Activated CD4-positive, CD25-positive, alpha-beta regulatory T cell treated with anti-CD3 and anti-CD28 coated beads, Interleukin-2, amount 50 U/mL, for 16 hours (primary cell): ENCODE data around the gene USH1C.

Source experiments
- DNase-seq: peaks from one replicate; pipeline ENCODE4 v3.0.0-alpha.2; 2020; ENCODE audit warnings: low read depth, low spot score

USH1C gene

DNA sequence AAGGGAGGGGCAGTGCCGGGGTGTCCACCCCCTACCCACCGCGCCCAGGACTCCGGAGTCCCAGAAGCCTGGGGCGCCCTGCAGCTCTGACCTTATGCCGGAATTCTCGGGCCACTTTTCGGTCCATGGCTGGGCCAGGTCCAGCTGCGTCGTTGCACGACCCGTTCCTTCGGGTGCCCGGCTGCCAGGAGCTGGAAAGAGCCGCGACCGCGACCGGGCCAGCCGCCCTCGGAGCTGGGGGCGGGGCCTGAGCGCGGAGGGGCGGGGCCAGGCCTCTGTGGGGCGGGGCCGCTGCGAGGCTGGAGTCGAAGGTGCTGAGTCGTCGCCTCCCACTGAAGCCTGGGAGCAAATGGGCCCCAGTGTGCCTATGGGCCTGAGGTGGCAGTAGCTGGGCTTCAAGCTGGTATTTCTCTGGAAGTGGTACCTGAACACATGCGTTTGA lies at the start of gene USH1C:
Gene USH1C, minus strand, starts transcription at position 236 of the 442 bp plus-strand sequence. Its CDS starts 109 bp downstream, at position 127.
- no peak for DNase-seq

DNA sequence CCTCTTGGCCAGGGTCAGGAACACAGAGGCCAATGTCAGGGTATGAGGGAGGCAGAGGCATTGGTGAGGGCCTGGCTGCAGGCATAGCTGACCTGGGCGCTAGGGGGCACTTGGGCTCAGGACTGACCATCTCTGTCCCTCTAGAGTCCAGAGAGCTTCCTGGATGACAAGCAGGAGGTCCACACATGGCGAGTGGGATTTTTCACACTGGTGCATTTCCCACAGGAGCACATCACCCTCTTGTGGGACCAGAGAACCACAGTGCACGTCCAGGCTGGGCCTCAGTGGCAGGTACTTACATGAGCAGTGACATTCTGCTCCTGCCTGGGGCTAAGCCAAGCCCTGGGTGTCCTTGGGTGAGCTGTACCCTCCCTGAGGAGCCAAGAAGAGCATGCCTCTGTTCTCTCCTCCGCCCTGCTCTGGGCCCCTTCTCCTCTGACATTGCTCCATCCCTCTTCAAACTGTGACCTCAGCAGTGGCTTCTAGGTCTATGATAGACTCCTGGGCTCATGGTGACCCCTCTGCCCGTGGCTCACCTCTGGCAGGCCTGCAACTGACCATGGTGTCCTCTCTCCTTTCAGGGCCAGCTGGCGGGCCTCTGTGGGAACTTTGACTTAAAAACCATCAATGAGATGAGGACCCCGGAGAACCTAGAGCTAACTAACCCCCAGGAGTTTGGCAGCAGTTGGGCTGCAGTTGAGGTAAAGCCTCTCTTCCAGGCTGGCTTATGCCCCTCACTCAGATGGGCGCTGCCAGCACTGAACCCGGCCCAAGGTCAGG lies 49.4 kb upstream of the USH1C start:
- DNase-seq, result no peak

DNA sequence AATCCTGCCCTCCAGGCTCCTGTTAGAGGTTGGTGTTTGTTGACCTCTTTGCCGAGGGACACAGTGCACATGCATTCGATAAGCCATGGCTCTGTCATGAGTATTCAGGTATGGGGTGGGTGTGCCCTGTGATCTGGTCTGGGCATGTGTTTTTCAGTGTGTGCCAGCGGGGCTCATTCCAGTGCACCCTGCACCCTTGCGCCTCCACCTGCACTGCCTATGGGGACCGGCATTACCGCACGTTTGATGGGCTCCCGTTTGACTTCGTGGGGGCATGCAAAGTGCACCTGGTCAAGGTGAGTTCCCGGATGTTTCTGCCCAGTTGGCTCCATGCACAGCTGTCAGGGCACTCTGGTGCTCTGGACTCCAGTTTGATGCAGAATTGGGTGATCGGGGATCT lies 47.1 kb upstream of the USH1C start:
- DNase-seq, result no peak

DNA sequence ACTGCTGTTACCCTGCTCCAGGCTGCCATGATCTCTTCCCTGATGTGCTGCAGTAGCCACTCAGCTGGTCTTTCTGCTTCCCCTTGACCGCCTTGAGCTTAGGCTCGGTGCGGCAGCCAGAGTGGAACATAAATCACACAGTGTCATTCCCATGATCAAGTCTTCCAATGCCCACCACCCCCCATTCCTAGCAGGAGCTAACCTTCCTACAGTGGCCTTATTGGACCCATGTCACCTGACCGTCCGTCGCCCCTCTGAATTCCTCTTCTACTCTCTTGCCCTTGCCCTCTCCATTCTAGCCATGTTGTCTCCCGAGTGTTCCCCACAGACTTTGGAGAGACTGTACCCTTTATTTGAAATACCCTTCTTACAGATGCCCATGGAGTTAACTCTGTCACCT lies 46.2 kb upstream of the USH1C start:
- DNase-seq, result no peak

DNA sequence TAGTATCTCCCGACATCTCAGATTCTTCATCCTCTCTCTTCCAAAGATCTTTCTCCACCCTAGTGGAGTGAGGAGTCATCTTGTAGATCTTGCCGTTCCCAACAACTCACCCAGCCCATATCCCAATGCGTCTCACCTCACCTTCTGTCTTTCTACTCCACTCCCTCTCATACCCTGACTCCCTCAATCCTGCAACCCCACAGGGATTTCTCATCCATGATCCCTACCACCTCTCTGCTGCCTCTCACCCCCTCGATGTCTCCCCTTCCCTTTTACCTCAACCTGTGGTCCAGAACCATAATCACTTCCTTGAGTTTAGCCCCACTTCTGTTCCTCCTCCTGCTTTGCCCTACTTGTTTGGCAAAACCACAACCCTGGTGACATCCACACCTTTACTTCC lies 44.5 kb upstream of the USH1C start:
- no peak for DNase-seq

DNA sequence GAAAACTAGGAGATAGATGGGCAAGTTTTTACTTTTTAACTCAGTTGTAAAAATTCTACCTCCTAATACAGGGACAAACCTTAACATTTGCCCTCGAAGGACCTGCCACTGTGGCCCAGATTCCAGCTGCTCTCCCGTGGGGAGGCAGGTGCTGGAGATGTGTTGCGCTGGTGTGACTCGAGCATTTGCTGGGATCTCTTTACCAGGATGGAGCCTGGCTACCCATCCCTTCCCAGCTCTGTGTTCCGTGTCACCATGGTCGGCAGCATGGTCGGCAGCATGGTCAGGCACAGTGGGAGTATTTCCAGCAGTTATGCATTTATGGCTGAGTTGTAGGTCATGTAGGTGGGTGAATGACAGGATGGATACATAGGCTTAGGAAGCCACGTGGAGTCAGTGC lies 44.0 kb upstream of the USH1C start:
- DNase-seq, result no peak

DNA sequence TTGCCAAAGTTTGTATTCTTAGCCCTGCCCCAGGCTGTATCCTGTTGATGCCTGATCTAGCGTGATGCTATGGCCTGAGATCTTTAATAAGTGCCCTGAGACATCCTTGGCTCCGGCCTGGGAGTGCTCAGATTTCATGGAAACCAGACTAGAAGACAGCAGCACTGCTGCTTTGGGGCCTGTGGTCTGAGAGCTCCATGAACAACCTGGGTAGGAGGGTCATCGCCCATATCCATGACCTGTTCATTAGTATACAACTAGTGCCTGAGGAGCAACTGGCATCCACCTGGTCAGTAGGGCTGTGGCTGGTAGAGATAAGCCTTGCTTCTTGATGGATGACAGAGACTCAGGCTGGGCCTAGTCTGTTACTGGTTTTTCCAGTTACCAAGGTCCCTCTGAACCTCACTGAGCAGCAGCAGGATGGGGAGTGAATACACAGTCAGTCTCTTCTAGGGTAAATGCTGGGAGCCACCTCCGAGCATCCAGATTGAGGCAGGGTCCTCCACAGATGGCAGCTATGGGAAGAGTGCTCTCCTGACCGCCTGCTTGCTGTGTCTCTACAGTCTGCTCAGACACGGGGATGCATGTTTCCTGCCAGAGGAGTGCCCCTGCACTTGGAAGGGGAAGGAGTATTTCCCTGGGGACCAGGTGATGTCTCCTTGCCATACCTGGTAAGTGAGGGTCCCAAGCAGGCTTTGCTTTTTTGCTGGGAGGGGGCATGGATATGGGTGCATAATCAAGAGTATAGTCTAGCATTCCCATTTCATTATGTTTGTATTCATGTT lies 41.9 kb upstream of the USH1C start:
- DNase-seq, result no peak

DNA sequence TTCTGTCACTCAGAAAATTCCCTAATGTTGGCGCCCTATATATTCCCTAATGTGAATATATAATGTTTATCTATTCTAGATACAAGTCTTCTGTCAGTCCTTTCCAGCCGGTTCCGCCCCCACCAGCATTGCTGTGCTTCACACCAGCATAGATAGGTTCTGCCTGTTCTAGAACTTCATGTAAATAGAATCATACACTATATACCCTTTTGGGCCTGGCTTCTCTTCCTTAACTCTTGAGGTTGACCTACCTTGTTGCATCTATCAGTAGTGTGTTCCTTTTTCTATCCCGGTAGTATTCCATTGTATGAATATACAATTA lies 37.5 kb upstream of the USH1C start:
- DNase-seq, result no peak

DNA sequence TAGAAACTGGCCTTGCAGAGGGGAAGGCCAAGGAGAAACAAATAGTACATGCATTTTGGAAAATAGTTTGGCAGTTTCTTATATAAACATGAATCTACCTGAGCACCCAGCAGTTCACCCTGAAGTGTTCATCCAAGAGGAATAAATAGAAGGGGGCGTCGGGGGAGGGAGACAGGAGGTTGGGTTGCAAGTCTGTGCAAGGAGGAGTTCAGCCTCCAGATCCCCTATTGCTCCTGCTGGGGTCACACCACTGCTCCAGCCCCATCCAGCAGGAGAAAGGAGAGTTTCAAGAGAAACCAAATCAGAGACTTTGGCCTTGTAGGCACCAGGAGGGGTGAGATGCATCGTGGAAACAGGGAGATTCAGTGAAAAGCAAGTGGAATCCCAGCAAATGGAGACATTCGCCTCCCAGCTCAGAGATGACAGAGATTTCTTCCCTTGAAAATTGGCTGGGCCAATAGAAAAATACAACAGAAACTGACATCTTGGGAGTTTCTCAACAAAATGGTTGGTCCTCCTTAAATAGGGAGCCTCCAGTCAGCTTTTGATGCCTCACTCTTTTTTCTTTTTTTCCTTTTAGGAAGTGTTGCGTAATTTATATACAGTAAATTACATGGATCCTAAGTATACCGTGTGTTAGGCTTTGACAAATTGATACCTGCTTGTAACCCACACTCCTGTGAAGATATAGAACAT lies 37.0 kb upstream of the USH1C start:
- no peak for DNase-seq

DNA sequence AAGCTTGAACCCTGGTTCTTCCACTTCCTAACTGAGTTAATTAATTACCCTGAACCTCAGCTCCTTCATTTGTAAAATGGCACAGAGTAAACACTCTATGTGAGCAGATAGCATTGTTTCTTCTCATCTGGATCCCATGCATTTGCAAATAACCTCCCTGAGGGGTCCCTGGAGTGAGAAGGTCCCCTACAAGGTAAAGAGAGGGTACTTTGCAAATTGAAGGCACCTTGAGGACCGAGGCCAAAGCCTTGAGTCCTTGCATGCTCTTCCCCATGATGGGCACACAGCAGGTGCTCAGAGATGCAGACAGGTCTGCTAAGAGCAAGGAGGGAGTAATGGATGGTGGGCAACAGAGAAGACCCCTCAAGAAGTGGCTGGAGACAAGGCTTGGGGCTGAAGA lies 36.1 kb upstream of the USH1C start:
- DNase-seq, result no peak

DNA sequence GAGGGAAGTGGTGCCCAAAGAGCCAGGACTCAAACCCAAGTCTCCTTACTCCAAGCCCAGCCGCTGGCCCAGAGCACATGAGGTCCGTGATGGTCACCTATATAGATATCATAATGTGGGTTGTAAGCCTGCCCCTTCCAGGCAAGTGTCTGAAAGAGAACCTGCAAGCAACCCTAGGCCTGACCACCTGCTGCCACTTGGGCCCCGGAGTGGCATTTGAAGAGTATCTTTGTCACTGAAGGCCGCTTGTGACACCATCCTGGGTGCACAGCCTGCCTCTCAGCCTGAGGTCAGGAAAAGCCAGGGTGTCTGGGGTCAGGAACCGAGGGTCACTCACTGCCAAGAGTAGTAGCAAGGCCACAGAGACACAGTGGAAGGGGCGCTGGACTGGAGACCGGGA lies 35.2 kb upstream of the USH1C start:
- no peak for DNase-seq

DNA sequence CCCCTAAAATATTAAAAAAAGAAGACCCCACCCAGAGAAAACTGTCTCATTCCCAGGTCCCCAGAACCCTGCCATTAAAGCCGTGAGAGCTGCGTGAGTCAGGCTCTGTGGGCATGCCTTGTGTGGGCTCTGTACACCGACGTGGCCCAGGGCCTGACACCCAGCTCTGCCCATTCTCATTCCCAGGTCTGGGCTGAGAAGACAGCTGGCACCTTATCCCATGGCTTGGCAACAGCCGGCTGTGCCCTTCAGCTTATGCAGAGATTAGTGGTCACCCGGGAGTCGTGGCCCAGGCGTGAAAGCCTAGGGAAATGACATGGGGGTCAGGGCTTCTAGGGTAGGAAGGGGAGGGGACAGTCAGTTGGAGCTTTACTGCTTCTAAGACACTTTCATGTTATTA lies 34.7 kb upstream of the USH1C start:
- no peak for DNase-seq

DNA sequence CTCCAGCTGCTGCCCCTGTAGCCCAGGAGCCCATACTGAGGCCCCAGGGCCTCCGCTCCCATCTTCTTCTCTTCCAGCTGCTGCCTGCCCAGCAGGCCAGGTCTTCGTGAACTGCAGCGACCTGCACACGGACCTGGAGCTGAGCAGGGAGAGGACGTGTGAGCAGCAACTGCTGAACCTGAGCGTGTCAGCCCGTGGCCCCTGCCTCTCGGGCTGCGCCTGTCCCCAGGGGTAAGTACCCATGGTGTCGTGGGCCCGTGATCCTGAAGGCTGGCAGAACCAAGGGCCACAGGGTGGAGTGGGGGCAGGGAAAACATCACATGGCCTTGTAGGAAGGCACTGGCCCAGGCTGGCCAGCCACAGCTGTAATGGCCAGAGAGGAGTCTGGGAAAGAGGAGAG lies 34.1 kb upstream of the USH1C start:
- no peak for DNase-seq

DNA sequence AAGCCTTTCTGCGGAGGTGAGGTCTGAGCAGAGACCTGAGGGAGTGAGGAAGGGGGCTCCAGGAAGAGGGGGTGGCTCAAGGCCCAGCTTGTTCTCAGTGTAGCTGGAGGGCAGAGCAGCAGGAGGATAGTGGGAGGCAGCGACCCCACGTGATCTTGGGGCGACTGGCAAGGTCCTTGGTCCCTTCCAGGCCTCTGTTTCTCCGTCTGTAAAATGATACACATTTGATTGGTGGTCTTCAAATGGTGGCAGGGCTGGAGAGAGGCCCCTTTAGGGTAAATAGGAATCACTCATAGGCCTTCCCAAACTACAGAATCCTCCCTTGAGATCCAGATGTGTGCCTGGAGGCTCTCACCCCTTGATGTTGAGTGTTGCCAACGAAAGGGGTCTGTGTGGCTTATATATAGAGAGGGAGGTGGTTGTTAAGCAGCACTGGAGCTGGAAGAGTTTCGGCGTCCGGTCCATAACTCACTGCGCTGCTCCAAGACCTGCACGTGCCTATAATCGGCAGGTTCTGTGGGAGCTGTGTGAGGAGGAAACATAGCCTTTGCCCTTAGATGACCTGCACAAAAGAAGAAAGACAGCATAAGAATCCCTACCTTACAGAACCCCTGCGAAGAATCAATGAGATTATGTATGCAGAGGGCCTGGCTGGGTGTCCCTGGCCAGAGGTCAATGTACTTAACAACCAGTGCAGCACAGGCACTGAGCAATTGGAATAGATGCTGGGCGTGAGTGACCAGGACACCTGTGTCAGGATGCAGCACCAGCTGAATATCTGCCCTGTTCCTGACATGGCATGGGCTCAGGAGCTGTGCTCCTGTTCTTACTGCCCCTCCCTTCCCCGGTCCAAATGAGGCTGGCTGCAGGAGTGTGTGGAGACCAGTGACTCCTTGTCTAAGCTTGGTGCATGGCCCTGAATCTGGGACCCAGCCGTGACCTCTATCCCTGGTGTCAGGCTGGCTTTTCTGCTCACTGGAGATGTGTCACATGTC lies 31.5 kb upstream of the USH1C start:
- no peak for DNase-seq

DNA sequence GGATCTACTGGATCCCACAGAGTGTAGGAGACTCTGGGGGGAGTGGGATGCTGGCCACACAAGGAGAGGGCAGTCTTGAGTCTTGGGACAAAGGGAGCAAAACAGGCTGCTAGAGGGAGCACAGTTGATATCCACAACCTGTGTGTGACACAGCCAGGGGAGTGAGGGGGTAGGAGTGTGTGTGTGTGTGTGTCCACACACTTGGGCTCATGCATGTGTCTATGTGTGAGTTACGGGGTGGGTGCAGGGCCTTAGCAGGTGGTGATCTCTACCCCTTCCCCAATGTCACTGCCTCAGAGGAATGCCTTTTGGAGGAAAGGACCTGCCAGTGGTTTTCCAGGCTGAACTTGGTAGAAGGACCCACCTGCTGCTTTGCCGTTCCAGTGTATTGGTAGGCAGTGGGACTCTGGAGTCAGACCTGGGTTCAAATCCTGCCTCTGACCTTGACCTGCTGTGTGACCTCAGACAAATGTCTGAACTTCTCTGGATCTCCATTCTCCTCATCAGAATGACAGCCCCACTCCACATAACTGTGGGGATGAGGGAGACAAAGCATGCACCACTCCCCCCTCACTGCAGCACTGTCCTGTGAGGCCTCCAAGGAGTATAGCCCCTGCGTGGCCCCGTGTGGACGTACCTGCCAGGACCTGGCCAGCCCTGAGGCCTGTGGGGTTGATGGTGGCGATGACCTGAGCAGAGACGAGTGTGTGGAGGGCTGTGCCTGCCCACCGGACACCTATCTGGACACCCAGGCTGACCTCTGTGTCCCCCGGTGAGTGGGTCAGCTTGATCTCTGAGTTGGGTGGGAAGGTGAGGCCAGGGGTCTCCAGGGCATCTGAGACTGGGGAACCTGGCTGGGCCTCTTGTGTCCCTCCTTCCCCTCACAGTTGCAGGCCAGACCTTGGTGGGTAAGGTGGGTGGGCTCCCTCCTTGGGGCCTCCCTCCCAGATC lies 30.2 kb upstream of the USH1C start:
- DNase-seq, result no peak

DNA sequence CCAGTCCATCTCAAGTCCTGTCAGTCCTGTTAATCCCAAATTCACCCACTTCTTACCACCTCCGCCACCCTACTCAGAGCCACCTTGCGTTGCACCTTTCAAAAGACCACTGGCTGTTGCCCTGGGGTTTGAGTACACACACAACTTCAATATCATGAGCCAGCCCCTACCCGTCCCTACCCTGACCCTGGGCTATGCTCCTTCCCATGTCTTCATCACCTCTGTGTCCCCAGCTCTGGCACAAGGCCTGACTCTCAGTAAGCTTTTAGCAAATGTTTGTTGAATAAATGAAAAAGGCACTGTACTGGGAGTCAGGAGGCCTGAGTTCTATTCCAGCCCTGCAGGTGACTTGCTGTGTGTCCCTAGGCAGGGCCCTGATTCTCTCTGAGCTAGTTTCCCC lies 29.3 kb upstream of the USH1C start:
- no peak for DNase-seq

DNA sequence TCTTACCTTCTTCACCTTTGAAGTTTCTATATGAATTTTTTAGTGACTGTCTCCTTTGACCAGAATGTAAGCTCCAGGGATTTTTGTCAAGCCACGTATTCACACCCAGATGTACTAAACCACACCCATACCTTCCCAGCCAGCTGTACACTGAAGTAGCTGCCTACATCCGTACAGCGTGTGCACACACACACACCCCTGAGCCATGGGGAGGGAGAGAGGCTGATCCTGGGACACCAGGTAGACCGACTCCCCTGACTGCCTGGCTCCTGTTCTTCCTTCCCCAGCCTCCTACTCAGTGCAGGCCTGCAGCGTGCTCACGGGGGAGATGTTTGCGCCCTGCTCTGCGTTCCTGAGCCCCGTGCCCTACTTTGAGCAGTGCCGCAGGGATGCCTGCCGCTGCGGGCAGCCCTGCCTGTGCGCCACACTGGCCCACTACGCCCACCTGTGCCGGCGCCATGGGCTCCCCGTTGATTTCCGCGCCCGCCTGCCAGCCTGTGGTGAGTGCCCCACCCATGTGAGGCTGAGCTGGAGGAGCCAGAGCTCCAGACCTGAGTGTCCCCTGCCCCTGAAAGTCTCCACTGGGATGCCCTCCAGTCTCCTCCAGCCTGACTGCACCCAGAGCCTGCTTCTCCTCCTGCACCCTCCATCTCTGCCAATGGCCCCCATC lies 28.7 kb upstream of the USH1C start:
- DNase-seq, result no peak

DNA sequence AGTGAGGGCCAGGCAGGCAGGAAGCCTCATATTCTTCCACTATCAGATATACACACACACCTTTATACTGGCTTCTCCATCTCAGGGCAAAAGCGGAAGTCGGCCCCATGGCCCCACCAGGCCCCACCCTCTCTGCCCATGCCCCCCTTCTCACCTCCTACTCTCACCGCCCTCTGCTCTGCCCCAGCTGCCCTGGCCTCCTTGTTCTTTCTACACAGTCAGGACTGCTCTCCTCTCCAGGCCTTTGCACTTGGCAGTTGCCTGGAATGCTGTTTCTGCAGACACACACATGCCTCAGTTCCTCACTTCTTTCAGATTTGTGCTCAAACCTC lies 28.1 kb upstream of the USH1C start:
- DNase-seq, result no peak

DNA sequence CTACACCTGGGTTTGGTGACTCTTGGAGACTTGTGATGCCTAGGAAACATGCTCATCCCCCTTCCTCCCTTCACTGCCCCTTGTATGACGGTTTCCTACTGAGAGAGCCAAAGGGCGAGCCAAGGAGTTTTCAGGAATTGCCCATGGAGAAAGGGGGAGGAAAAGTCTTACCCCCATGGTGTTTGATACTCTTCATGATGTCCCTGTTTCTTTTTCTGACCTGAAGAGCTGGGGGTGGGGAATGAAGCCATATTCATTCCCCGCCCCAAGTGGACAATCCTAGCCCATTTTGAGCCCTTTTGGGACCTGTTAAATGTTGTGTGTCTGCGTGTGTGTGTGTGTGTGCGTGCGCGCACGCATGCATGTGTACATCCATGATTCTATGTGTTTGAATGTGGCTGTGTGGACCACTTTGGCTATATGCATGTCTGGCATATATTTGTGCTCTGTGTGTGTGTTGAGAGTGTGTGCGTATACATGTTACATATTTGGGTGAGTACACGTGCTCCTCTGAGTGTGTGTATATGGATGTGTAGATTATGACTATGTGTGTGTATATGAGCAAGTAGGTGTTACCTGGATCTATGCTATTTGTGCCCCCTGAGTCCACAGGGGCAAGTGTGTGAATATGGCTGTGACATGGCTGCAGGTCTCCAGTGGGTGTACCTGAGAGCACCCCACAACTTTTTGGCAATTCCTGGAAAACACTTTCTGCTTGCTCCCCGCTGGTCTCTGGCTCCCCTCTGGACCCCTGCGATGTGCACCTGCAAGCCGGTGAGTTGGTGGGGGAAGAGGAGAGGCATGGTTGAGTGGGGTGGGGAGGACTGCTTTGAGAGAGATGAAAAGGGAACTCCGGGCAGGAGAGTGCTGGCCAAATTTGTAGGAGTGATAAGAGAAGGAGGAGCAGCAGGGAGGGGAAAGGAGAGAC lies 27.5 kb upstream of the USH1C start:
- DNase-seq, result no peak
